ENCODE measurements around the gene TRAF1. TPM values are rescaled to one million over a fixed set of nuclear protein-coding genes. Genes with fewer than 3 reads are reported as not detected.

TRAF1 gene
- total RNA-seq, 1 donor from 2014 or later, result 4.1 TPM

GRCh38 chr9:120889606-120890271 is 36.9 kb downstream of the TRAF1 start:
- no peak for DNase-seq

DNA sequence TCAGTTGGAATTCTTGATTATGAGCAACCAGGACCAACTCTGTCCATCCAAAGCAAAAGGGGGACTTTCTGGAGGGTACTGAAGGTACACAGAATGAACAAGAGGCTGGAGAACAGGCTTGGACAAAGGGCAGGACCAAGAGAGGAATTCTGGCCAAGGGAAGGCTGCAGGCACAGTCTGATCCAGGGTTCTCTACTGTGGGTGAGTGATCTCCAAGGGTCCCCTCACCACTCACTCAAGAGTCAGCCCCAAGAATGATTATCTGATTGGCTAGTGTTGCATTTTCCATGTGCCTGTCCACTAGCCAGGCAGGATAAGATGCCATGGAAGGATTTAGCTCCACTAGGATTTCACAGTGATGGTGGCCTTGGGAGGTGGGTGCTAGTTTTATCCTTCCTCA is 38.0 kb downstream of the TRAF1 start:
- DNase-seq, result no peak

DNA sequence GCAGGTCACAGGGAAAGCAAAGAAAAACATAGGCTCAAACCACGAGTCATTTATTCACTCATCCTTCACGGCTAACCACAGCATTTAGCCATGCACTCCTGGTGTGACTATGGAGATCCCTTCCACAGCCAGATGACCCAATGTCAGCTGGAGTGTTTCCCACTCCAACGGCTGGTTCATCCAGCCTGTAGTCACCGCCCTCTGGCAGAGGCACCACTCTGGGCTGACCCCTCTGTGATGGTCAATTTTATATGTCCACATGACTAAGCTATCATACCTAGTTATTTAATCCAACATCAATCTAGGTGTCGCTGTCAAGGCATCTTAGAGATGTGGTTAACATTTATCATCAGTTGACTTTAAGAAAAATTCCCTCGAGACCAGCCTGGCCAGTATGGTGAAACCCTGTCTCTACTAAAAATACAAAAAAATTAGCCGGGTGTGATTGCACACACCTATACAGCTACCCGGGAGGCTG is 40.1 kb downstream of the TRAF1 start:
- DNase-seq, result no peak

DNA sequence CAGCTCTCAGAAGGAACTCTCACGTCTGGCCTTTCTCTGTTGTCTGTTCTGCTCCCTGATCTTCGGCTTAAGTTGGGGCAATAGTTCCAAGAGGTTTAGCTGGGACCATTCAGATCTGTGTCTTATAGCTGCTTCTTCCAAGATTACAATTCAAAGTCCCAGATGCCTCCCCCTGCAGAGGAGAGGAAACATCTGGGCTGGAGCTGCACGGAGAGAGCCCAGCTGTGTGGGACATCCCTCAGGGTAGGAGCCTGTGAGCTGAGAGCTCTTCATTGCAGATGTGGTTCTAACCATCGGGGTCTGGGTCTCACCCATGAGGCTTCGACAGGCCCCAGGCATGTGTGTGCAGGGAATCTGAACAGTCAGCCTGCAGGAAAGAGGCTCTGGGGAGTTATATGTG is 40.6 kb downstream of the TRAF1 start:
- peak; percentile 58 for DNase-seq

- DNase-seq, result no peak
Observed at GRCh38 chr9:120885457-120885856, 41.1 kb downstream of the TRAF1 start.

DNA sequence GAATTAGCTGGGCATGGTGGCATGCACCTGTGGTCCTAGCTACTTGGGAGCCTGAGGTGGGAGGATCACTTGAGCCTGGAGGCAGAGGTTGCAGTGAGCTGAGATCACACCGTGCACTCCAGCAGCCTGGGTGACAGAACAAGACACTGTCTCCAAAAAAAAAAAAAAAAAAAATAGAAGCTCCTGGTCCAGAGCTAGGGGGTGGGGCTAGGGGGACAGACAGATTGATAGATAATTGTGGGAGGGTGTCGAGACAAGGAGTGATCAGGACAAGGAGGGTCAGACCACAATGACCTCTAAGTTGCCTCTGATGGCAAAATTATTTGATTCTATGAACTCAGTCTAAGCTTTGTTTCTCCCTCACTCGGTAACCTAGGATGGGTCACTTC is 43.0 kb downstream of the TRAF1 start:
- no peak for DNase-seq

- DNase-seq, result no peak
Observed at GRCh38 chr9:120882935-120883607, 43.5 kb downstream of the TRAF1 start.

- no peak for DNase-seq
Observed at GRCh38 chr9:120879446-120879845, 47.1 kb downstream of the TRAF1 start.

DNA sequence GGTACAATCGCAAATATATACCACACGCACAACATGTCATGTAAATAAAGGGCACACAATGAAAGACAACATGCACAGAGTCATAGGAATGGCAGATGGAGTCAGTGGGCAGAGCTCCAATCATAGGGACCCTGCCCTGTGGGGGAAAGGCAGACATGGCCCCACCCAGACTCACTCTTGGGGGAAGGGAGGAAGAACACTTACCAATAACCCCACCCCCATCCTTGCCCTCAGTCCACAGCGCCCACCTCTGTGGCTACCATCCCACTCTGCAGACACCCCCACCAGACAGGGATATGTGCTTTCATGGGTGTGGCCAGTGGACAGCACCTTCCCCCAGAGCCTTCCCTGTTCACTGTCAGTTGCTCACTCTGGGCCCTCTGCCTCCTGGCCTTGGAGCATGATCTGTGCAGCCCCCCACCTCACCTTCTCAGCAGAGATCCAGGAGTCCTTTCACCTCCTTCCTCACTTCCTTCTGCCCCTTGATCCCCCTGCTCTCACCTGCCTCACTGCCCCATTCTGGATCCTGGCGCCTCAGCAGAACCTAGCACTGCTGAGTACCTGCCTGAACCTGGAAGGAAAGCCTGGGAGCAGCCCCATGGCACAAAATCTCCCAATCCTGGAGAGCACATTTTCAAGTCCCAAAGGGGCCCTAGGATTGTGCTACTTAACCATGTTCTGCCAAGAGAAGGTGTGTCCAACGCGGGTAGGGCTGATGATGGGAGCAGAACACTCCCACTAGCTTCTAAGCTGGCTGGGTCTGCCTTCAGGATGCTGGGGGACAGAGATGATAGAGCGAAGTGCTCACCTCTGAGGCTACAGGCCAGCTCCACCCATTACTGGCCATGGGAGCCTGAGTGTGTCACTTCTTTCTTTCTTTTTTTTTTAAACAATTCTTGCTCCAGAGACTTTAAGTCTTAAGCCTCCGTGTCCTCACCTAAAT is 48.1 kb downstream of the TRAF1 start:
- no peak for DNase-seq

- peak; percentile 45 for DNase-seq
Observed at GRCh38 chr9:120877276-120878034, 49.1 kb downstream of the TRAF1 start.

DNA sequence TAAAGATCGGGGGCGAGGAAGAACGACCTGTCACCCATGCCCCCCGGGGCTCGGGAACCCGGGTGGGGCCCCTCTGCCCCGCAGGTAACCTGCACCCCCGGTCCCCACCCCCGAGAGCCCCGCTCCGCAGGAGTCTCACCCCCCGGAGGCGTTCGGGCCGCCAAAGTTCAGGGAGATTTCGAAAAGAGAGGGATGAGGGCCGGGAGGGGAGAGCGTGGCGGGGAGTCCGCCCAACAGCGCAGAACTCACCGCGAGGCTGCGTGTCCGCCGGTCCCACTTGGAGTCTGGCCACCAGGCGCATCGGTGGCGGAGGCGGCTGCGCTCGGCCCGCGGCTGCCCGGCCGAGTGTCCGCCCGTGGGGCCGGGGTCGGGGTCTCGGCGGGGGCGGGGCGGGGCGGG is 49.8 kb downstream of the TRAF1 start, which contains the start of gene PHF19:
Gene PHF19 (minus strand): TSS at position 347 of the 399 bp plus-strand sequence. CDS start 2,447 bp downstream, outside the sequence.
- DNase-seq, result no peak

DNA sequence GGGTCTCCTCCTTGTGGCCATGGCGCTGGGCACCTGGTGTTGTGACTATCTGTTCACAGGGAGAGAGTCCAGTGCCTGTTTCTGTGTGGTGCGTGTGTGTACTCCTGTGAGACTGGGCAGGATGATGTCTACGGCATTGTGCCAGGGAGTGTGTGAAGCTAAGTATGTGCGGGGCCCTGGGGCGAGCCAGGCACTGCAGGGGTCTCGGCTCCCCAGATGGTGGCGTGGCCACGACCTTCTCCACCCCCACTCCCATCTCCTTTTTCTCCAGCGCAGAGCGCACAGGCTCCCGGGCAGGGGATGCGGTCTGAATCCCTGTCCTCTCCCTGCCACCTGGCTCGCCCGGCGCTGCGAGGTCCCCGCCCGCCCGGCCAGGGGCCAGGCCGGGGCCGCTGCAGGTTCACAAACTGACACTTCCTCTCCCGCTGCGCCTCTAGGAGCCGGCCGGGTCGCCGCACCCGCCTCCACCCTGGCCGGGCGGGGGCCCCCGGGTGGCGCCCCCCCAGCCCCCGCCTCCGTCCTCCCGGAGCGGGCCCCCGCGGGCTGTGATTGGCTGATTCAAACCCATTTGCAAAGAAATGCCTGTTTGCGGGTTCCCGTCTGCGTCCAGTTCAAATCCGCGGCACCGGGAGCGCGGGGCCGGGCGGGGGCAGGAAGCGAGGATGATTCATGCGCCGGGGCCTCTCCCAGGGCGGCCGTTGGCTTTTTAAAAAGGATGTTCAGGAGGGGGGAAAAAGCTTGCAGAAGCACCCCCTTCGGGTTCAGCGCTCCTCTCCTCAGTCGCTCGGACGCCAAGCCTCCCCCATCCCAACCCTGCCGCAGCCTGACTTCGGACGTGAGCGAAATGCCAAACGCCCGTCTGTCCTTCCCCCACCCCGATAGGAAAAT is 50.4 kb downstream of the TRAF1 start:
- DNase-seq, result peak; percentile 70

- DNase-seq, result no peak
Observed at GRCh38 chr9:120875643-120875953, 51.0 kb downstream of the TRAF1 start.

- peak; percentile 18 for DNase-seq
Observed at GRCh38 chr9:120875195-120875565, 51.4 kb downstream of the TRAF1 start.

DNA sequence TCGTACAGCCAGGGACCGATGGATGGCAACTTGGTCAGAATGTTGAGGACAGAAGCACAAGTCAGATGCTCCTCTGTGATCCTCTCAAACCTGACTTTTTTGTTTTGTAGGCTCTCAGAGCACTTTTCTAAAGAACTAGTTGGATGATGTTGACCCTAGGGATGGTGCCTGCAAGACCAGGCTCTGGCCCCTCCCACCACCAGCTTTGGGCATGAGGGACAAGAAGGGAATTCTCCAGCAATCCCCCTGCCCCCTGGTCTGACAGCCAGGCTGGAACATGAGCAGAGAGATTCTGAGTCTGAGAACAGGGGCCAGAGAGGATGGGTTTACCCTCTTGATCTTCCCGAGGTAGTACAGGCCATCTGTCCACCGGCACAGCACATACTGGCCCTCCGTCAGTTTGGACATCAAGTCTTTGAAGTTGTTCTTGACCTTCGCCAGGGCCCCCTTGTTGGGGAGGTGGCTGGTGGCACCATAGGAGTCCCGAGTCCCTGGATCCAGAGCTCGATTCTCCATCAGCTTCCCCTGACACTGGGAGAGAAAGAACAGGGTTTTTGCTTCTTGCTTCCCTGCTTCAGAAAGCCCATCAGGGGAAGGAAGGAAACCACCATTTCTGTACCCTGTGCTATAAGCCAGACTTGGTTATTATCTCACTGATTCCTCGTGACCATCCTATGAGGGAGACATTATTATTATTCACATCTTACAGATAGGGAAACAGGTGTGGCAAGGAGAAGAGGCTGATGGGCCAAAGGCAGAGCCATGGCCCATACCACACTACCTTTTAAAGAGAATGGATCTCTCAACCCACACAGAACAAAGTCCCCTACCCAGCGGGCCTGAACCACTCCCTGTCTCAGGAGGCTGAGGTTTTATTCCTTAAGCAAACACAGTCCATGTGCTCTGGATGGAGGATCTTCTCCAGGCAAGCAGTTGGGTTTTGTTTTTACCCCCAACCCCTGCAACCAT is 52.1 kb downstream of the TRAF1 start:
- no peak for DNase-seq

DNA sequence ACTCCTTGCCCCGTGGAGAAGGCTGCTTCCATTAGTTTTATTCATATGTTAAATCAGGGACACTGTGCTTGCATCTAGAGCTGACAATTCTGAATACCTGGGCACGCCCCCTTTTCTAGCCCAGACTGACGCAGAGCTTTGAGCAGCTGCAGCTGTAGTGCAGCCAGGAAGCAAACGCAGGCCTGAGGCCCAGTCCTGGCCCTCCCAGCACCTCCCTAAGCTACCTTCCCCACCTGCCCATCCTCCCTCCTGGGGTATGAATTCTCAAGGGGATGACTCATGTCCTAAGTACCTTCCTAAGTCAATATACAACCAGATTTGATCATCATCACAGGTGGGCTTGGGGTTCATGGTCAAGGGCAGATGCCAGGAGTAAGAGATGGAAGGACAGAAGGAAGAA is 53.1 kb downstream of the TRAF1 start:
- no peak for DNase-seq

GRCh38 chr9:120872791-120873502 is 53.6 kb downstream of the TRAF1 start:
- no peak for DNase-seq

GRCh38 chr9:120870206-120870605 is 56.4 kb downstream of the TRAF1 start:
- DNase-seq, result no peak

DNA sequence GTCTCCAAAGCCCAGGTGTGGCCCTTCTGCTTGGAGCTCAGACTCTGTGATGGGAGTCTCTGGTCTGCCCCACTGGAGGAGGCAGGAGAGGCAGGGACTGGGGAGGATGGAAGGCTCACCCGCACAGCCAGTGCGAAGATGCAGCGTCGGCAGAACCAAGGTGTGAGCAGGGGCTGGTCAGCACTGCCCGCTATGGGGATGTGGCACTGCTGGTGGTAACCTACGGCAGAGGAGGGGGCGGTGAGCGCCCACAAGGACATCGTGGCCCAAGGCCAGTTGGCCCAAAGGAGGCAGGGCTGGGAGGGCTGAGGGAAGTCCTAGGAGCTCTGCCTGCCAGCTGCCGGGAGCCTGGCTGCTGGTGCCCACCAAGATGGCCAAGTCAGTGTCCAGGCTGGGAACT is 56.9 kb downstream of the TRAF1 start:
- DNase-seq, result no peak
